Suppressor macrophage treated with lipopolysaccharide for 1 hour (primary cell): ENCODE results near the gene ARHGEF5.
A peak's percentile ranks its signal among the peaks of the same experiment; 100 is the strongest.
"Not testable (repeated sequence)": the region's sequence is repeated elsewhere in the genome, so short reads cannot be mapped to it uniquely, and the experiment has no call there.

Source experiments
- DNase-seq, 3 donors: peaks; one replicate each; pipeline ENCODE4 v3.0.0-alpha.2; 2020 to 2022

ARHGEF5 gene

DNA sequence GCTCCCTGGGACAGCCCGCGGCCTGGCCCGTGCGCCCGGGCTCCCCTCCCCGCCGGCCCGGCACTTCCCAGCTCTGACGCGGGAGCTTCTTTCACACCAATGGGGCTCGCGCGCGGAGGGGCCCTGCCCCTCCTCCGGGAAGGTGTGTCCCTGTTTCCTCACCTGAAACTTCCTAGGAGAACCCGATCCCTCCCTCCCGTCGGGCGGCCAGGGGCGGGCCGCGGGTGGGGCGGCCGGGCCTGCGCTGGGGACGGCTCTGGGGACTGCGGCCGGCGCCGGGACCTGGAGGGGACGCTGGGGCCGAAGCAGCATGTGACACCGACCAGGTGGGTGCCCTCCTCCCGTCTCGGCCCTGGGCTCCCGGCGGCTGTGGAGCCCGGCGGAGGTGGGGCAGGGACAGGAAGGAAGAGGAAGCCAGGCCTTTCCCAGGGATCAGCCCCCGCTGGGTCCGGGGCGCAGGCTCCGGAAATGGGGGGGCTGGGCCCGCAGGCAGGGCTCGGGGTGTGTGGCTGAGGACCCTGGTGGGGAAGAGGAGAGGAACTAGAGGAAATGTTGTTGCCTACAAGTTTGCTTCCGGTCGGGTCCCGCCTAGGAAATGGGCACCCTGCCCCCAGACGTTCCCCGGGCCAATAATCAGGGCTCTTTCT lies at the start of gene ARHGEF5:
ARHGEF5 (plus strand) TSS at position 227 of the 647 bp plus-strand sequence. CDS start 7,268 bp downstream, outside the sequence.
- not testable (repeated sequence) for DNase-seq

DNA sequence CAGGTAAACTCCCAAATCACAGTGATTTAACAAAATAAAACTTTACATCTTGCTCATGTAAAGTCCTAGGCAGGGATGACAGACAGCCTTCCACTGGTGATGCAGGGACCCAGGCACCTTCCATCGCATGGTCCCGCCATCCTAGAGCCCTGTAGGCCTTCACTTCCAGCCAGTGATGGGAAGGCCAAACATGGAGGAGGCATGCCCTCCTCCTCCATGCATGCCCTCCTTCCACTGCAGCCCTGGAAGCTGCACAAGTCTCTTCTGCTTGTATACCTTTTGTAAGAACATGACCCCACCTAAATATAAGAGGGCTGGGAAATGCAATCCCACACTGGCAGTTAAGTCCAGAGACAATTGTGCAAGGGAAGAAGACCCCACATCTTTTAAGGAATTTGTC lies 45.5 kb upstream of the ARHGEF5 start:
- DNase-seq: not testable (repeated sequence)

DNA sequence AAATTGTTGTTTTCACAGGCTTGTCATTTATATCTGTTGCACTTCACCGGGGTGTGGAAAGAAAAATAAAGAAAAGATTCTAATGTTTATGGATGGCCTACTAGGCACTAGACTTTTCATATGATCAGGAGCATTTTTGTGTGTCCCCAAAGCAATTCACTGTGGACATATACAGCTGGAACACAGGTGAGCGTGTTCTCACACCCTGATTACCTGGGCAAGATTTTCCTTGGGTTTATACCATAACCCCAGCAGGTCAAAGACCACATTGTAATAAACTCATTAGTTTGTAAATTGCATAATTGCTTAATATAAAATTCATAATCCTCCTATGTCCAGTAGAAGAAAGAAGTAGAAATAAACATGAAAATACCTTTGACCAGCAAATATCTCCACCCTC lies 44.0 kb upstream of the ARHGEF5 start:
- DNase-seq: not testable (repeated sequence)

DNA sequence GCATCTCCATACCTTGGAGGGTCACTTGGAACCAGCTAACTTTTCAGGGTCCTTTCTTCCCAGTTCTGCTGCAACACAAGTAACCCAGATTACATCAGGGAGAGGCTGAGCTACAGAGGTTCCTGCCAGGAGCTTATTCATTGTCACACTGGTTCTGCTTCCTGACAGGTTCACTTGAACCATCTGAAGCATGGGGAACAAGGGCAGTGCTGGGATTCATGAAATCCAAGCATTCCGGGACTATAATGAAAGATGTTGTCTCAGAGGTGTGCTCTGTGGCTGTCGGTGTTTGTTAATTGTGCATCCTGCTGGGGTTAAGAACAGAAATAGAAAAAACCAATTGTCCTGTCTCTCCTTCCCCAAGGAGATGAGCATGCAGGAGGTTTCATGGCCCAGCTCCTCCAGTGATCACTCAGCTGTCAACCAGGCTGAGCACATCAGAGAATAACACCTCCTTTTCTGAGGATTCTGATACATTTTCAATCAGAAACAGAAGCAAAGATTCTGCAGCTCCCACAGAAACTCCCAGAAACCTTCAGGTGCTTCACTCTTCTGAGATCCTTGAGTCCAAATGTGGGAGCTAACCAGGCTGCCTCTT lies 43.2 kb upstream of the ARHGEF5 start, which contains the start of gene OR2A1:
OR2A1 (plus strand) TSS at position 548 of the 598 bp plus-strand sequence. CDS start 5,706 bp downstream, outside the sequence.
- not testable (repeated sequence) for DNase-seq

DNA sequence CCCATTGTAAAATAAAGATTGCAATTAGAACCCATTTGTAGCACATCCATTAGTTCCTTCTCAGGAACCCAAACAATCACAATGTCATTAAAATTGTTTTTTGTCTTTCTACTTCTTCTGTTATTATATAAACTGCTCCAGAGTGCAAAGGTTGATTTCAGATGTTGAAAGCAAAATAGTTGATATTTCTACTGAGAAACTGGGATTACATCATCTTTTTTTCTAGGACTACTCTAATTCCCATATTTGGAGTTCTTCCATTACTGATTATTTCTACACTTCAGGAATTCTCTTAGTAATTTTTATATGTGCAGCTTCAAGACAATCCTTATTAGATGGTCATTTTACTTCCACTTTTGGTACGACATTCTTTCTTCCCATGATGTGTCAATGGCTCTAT lies 37.7 kb upstream of the ARHGEF5 start:
- not testable (repeated sequence) for DNase-seq

DNA sequence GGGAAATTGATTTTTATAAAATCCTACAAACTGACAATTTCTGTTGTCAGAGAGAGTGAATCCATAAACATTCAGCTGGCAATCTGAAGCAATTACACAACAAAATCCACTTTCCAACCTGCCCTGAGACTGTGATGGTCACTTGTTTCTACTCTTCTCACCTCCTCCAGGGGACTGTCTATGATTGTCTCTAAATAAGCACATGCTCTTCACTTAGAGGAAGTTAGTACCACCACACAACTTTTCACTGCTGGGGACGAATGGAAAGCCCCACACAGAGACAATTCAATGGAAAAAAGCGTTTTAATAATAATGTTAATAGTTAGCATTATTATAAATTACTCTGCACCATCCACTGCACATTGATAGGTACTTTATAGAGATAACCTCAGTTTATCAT lies 35.7 kb upstream of the ARHGEF5 start:
- not testable (repeated sequence) for DNase-seq

DNA sequence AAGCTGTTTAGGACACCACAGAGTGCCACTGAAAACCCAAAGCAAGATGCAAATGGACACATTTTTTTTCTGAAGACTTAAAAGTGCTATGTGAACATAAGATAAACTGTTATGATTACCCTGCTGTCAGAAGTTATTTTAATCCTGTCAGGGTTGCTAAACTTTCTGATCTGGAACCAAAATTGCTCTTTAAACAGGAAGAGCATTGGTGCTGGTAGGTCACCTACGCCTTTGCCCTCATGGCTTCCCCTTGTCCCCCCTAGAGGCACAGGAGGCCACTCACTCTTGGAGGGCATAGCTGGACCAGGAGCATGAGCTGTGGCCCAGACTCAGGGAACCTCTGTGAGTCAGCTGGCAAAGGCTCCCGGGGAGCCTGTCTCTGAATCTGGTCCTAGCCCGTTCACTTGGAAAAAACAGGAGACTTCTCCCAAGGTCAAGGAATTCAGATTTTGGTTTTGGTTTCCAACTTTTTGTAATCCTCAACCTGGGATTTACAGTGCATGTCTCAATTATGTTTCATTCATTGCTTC lies 33.5 kb upstream of the ARHGEF5 start:
- not testable (repeated sequence) for DNase-seq

DNA sequence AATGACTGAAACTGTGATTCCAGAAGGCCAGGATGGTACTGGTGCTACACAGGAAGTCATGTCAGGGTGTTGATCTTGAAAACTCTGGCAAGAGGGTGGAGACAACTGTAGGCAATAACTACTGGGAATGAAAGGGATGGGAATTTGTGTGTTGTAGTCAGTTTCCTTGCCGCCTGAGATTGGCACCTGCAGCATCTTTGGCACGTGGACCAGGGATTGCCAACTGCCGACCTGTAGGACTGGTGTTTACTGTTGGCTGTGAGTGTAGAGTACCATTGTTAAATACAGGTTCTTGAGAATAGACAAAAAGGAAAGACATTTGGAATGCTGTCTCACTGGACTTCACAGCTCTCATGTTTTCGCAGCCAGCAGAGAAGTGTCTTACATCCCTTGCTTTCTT lies 31.8 kb upstream of the ARHGEF5 start:
- not testable (repeated sequence) for DNase-seq

DNA sequence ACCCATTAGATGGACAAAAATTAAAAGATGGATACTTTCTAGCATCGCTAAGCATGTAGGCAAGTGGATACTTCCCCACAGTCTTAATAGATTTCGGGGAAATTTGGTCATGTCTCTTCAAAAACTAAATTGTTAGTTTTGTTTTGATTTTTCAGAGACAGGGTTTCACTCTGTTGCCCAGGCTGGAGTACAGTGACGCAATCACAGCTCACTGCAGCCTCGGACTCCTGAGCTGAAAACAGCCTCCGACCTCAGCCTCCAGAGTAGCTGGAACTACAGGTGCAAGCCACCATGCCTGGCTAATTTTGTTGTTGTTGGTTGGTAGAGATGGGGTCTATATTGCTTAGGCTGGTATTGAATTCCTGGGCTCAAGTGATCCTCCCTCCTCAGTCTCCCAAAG lies 29.3 kb upstream of the ARHGEF5 start:
- DNase-seq: not testable (repeated sequence)

DNA sequence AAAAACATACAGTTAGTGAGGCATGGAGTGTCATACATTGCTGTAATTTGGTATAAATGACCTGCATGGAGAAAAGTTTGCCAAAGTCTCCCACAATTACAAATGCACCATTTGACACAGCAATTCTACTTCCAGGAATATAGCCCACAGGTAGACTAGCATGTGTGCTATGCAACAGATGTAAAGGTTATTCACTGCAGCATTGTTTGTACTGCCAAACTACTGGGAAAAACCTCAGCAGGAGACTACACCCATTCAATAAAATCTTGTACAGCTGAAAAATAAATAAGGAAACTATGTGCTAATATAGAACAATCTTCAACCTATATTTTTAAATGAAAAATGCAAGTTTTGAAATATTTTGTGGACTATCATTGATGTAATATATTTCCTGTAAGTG lies 25.2 kb upstream of the ARHGEF5 start:
- DNase-seq: not testable (repeated sequence)

DNA sequence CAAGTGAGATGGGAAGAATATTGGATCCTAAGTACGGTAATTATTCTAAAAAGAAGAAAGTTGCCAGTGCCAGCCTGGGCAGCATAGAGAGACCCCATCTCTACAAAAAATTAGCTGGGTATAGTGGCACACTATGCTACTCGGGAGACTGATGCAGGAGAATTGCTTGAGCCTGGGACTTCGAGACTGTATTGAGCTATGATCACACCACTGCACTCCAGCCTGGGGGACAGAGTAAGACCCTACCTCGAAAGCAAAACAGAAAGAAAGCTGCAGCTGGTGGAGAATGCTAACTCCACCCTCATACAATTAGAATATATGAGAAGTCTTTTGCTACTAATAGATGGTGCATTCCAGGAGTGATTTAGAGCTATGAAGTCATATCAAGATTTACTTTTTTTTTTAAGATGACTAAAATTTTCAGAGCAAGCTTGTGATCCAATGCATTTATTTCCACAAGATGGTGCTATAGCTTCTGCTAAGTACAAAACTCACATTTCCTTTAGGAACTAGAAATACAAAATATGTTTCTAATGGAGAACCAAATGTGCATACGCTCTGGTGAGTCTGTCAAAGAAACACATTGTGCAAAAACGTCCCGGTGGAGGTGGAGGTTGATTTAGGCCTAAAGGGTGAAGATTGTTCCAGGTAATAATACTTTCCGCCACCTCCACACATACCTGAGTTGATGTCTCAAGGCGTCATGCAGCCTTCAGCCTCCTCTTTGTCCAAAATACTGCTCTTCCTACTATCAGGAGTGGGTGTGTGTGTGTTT lies 23.8 kb upstream of the ARHGEF5 start:
- DNase-seq: not testable (repeated sequence)

DNA sequence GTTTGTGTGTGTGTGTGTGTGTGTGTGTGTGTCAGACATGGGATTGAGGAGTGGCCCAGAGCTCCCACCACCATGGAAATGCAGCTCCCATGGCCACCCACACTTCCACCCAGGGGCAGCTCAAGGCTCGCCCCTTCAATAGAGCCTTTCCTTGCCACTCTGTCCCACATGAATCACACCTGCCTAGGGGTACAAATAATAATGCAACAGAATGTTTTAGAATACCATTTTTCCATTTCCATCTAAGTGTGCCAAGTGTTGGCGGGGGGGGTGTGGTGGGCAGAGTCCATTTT lies 23.3 kb upstream of the ARHGEF5 start:
- not testable (repeated sequence) for DNase-seq

DNA sequence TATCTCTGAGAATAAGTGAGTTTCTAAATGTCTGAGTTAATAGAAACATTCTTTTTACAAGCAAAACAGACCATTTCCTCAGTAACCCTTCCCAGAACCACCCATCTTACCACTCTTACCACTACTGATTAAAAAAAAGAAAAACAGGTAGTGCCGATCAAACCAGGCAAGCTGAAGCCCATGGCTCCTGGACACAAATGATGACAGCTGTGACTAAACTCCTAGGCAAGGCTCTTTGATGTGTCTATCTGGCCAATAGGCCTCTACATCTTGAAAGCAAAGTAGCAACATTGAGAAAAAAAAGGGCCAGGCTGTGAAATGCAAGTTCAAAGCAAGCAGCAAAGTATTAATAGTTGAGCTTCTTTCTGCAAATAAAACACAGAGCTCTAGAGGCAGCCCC lies 6.6 kb upstream of the ARHGEF5 start:
- not testable (repeated sequence) for DNase-seq

DNA sequence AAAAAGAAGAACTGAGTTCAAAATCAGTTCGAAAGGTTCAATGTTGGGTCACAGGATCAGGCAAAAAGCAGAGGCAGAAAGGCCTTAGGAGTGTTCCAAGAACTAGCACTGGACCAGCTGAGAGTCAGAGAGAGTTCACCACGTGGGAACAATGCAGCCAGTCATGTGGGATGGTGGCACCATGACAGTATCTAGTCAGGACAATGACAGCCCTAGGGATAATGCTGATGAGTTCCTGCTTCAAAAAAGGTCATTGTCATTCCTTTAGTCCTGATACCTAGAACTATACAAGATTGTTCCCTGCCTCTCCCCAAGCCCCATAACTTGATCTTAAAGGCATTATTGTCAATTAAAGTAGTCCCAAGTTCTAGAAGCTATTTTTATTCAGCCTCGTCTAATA lies 3.5 kb upstream of the ARHGEF5 start:
- DNase-seq: not testable (repeated sequence)

DNA sequence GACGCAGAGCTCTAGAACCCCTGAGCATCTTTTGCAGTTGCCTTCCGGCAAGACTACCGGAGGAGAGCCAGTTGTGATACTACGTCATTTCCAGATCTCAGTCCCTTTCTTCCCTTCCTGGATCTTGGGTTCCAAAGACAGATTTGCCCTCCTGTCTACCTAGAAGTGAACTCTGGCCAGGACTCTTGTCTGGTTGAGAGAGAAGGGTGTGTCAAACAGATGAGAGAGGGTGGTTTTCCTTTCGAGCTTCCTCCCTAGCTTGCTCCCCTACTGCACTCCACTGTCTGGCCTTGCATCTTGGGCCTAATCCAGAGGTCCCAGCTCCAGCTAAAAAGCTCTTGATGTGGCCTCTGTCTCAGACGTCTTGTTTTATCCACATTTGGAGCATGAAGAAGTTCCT lies 983 bp downstream of the ARHGEF5 start:
- DNase-seq: not testable (repeated sequence)

DNA sequence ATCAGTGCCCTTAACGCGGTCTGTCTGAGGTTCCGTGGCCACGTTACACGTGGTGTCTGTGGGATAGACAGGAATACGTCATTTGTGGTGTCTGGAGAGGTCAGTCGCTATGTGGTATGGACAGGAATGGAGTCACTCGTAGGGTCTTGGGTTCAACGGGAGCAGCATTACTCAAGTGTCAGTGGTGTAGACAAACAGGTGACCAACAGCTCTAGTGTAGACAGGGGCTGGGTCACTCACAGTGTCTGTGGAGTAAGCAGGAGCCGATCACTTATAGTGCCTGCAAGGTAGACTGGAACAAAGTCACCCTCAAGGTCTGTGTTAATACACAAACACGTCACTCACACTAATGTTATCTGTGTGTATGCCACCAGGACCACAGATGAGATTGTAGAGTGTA lies 1.7 kb downstream of the ARHGEF5 start:
- not testable (repeated sequence) for DNase-seq

DNA sequence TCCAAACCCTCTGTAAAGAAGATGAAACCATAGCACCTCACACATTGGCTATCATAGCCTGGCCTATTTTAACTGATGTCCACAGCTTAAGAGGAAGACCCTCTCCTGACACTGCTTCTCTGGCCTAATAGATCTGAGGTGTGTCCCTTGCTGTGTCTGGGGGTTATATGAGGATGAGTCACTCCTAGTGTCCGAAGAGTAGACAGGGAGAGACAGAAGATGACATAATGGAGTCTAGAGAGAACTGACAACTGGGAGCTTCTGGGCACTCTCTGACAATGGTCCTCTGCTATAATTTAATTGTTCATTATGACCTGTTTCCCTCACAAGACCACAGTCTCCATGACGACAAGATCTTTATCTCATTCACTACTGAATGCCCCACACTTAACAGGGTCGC lies 6.9 kb downstream of the ARHGEF5 start:
- not testable (repeated sequence) for DNase-seq

DNA sequence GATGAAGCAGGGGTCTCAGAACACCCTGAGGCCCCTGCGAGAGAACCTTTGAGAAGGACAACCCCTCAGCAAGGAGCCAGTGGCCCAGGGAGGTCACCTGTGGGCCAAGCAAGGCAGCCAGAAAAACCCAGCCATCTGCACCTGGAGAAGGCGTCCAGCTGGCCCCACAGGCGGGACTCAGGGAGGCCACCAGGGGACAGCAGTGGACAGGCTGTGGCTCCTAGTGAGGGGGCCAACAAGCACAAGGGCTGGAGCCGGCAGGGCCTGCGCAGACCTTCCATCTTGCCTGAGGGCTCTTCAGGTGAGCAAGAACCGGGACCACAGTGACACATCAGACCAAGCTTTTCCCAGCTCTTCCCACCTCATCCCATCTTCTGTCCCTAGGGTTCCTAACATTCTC lies 10.3 kb downstream of the ARHGEF5 start:
- not testable (repeated sequence) for DNase-seq

DNA sequence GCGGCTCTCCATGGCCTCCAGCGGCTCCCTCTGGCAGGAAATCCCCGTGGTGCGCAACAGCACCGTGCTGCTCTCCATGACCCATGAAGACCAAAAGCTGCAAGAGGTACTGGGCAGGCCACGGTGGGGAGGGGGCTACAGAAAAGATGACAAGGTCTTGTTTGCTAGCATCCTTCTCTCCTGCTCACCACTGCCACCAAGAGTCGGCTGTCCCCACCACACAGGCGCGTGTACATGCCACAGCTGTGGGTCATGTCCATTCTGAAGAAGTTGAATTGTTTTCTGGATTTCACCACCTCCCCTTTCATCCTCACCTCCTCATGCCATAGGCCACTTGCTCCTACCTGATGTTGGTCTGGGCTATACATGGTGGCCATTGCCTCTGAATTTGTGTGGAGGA lies 12.0 kb downstream of the ARHGEF5 start:
- DNase-seq: not testable (repeated sequence)

DNA sequence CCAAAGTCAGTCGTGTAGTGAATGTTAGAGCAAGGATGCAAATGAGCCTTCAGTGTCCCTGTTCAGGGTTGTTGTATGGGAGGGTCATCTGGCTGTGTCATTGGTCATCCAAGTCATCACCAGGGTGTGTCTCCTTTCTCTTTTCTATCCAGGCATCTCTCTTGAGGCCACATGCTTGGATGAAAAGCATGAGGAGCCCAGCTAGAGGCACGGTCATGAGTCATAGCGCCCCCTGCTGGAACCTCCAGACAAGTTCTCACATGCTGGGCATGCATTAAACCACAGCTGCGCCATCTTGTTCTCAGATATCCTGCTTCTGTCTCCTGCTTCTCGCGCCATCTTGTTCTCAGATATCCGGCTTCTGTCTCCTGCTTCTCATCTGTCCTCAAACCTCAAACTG lies 14.0 kb downstream of the ARHGEF5 start:
- DNase-seq: not testable (repeated sequence)

DNA sequence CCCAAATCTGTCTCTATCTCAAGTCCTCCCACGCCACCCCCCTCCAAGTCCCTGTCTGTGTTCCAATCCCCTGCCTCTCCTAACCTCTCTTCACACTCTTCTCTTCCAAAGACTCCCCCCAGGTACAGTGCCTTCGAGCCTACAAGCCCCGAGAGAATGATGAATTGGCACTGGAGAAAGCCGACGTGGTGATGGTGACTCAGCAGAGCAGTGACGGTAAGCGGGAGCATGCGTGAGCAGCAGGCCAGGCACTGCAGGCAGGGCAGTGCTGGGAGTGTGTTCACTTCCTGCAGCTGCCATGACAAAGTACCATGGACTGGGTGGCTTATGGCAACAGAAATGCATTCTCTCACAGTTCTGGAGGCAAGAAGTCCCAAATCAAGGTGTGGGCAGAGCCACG lies 23.4 kb downstream of the ARHGEF5 start:
- DNase-seq: peak in 1 of 3 donors; percentile 3

DNA sequence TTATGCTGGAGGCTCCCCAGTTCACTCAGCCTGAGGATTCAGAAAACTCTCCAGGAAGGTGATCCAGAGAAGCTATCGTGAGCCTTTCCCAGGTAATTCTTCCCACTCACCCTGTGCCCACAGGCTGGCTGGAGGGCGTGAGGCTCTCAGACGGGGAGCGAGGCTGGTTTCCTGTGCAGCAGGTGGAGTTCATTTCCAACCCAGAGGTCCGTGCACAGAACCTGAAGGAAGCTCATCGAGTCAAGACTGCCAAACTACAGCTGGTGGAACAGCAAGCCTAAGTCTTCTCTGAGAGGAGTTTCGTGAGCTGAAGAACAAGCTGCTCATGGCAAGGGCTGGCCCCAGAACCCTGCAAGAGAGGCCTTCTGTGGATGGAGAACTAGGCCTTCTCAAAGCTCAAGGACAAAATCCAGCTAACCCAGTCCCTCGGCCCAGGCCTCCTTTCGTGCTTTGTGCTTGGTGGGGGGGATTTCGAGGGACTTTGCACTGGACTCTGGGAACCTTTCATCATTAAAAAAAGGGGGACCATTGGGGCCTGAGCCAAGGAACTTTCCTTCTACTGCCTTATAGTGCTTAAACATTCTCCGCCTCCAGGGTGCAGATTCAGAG lies 24.7 kb downstream of the ARHGEF5 start:
- DNase-seq: no peak

DNA sequence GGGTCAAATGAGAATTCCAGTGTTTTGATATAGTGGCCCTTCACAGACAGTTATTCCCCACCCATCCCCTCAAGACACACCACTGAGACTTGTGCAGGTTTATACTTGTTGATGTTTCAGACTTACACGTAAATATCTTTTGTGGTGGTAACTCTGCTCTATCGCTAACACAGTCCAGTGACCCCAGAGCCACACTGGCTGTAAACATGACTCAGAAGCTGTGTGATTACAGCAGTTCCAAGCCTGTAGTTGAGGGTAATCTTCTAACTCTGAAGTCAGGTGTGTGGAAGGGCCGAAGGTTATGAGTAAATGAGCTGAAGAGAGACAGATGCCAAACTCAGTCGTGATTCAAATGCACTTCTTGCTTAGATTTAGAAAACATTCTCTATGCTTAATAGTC lies 28.9 kb downstream of the ARHGEF5 start:
- no peak for DNase-seq
